Measurements from ENCODE around the gene AIMP1.

The AIMP1 gene

DNA sequence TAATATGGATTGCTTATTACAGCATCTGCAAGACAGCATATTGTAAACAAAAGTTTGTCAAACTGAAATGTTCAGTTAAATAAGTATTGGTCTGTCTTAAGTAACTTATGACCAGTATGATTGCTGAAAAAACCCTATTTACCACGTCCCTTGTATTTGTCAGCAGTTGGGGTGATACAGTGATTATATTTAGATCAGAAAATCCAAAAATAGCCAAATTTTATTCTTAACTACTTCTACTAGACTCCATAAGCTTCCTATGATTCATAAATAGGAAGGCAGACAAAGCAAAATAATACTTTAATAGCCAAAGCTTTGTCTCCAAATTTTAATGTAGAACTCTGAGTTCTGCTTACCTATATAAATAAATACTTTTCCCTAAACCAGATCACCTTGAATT lies 45.6 kb upstream of the AIMP1 start:
- H3K4me3 ChIP-seq (ENCODE audit: low read depth in 1 of 2, low read length in 2 of 2), result no peak overlapping the region
- H2AFZ ChIP-seq (ENCODE audit: low read depth, low read length), result no peak overlapping the region
- no peaks in the 10 kb centered on the region for H3K79me2 ChIP-seq (ENCODE audit: insufficient read depth, low read length)
- H3K27ac ChIP-seq (ENCODE audit: low read length), result no peak overlapping the region
- no peak for DNase-seq
- no peak overlapping the region for H3K9ac ChIP-seq (ENCODE audit: low read depth, low read length)
- ATAC-seq (ENCODE audit: insufficient read depth, low read depth), result no peak
- H3K4me1 ChIP-seq (ENCODE audit: insufficient read depth, low read length), result no peaks in the 10 kb centered on the region
- H3K9me3 ChIP-seq (ENCODE audit: insufficient read depth, low read length, severe bottlenecking), result no peaks in the 10 kb centered on the region
- no peak overlapping the region for H3K4me2 ChIP-seq (ENCODE audit: insufficient read depth, low read length)
- no peaks in the 10 kb centered on the region for H3K36me3 ChIP-seq (ENCODE audit: insufficient read depth, low read length)
- no peak for TF ChIP-seq EZH2 (IDR thresholded peaks at IDR 0.05; ENCODE audit: borderline replicate concordance, low read depth, low read length, severe bottlenecking)
- TF ChIP-seq, protein P1, sequence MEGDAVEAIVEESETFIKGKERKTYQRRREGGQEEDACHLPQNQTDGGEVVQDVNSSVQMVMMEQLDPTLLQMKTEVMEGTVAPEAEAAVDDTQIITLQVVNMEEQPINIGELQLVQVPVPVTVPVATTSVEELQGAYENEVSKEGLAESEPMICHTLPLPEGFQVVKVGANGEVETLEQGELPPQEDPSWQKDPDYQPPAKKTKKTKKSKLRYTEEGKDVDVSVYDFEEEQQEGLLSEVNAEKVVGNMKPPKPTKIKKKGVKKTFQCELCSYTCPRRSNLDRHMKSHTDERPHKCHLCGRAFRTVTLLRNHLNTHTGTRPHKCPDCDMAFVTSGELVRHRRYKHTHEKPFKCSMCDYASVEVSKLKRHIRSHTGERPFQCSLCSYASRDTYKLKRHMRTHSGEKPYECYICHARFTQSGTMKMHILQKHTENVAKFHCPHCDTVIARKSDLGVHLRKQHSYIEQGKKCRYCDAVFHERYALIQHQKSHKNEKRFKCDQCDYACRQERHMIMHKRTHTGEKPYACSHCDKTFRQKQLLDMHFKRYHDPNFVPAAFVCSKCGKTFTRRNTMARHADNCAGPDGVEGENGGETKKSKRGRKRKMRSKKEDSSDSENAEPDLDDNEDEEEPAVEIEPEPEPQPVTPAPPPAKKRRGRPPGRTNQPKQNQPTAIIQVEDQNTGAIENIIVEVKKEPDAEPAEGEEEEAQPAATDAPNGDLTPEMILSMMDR (IDR thresholded peaks at IDR 0.05; ENCODE audit: borderline replicate concordance, extremely low read depth, low read length, poor library complexity, severe bottlenecking), result no peak
- H3K27me3 ChIP-seq (ENCODE audit: insufficient read depth, low read length, poor library complexity), result no peaks in the 10 kb centered on the region
- H4K20me1 ChIP-seq (ENCODE audit: insufficient read depth, low read length), result no peaks in the 10 kb centered on the region

GRCh38 chr4:106273831-106274230 lies 42.5 kb upstream of the AIMP1 start:
- no peaks in the 10 kb centered on the region for H3K79me2 ChIP-seq (ENCODE audit: insufficient read depth, low read length)
- no peak overlapping the region for H3K9ac ChIP-seq (ENCODE audit: low read depth, low read length)
- no peaks in the 10 kb centered on the region for H3K9me3 ChIP-seq (ENCODE audit: insufficient read depth, low read length, severe bottlenecking)
- ATAC-seq (ENCODE audit: insufficient read depth, low read depth), result no peak
- no peak for DNase-seq
- H3K36me3 ChIP-seq (ENCODE audit: insufficient read depth, low read length), result no peaks in the 10 kb centered on the region
- TF ChIP-seq, protein P1 (IDR thresholded peaks at IDR 0.05; ENCODE audit: borderline replicate concordance, extremely low read depth, low read length, poor library complexity, severe bottlenecking), result no peak
- TF ChIP-seq EZH2 (IDR thresholded peaks at IDR 0.05; ENCODE audit: borderline replicate concordance, low read depth, low read length, severe bottlenecking), result no peak
- no peak overlapping the region for H3K4me2 ChIP-seq (ENCODE audit: insufficient read depth, low read length)
- no peaks in the 10 kb centered on the region for H4K20me1 ChIP-seq (ENCODE audit: insufficient read depth, low read length)
- no peak overlapping the region for H2AFZ ChIP-seq (ENCODE audit: low read depth, low read length)
- H3K4me3 ChIP-seq (ENCODE audit: low read depth in 1 of 2, low read length in 2 of 2), result no peak overlapping the region
- H3K27me3 ChIP-seq (ENCODE audit: insufficient read depth, low read length, poor library complexity), result no peaks in the 10 kb centered on the region
- H3K4me1 ChIP-seq (ENCODE audit: insufficient read depth, low read length), result no peaks in the 10 kb centered on the region
- H3K27ac ChIP-seq (ENCODE audit: low read length), result no peak overlapping the region

DNA sequence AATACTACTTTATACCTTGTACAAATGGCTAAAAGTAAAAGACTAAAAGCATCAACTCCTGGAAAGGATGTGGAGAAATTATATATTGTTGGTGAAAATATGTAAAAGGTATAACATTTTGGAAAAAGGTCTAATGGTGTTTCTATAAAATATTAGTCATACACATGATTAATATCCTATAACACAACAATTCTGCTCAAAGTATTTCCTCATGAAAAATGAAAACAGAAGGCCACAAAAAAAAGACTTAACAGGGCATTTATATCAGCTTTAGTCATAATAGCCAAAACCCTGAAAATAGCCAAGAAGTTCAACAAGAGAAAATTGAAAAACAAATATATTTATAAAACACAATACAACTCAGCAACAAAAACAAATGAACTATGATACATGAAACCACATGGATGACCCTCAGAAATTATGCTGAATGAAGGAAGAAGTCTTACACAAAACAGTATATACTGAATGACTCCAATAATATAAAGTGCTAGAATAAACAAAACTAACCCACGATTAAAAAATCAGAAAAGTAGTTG lies 39.1 kb upstream of the AIMP1 start:
- H3K27me3 ChIP-seq (ENCODE audit: insufficient read depth, low read length, poor library complexity), result no peaks in the 10 kb centered on the region
- ATAC-seq (ENCODE audit: insufficient read depth, low read depth) (no peak), DNase-seq (no peak)
- TF ChIP-seq, protein P1 (IDR thresholded peaks at IDR 0.05; ENCODE audit: borderline replicate concordance, extremely low read depth, low read length, poor library complexity, severe bottlenecking), result no peak
- TF ChIP-seq EZH2 (IDR thresholded peaks at IDR 0.05; ENCODE audit: borderline replicate concordance, low read depth, low read length, severe bottlenecking), result no peak
- H4K20me1 ChIP-seq (ENCODE audit: insufficient read depth, low read length), result no peaks in the 10 kb centered on the region
- no peaks in the 10 kb centered on the region for H3K4me1 ChIP-seq (ENCODE audit: insufficient read depth, low read length)
- H2AFZ ChIP-seq (ENCODE audit: low read depth, low read length), result no peak overlapping the region
- H3K9ac ChIP-seq (ENCODE audit: low read depth, low read length), result no peak overlapping the region
- H3K27ac ChIP-seq (ENCODE audit: low read length), result no peak overlapping the region
- H3K4me3 ChIP-seq (ENCODE audit: low read depth in 1 of 2, low read length in 2 of 2), result no peak overlapping the region
- H3K9me3 ChIP-seq (ENCODE audit: insufficient read depth, low read length, severe bottlenecking), result no peaks in the 10 kb centered on the region
- H3K79me2 ChIP-seq (ENCODE audit: insufficient read depth, low read length), result no peaks in the 10 kb centered on the region
- H3K4me2 ChIP-seq (ENCODE audit: insufficient read depth, low read length), result no peak overlapping the region
- H3K36me3 ChIP-seq (ENCODE audit: insufficient read depth, low read length), result no peaks in the 10 kb centered on the region

GRCh38 chr4:106284227-106284626 lies 32.1 kb upstream of the AIMP1 start:
- no peaks in the 10 kb centered on the region for H3K4me1 ChIP-seq (ENCODE audit: insufficient read depth, low read length)
- H3K4me2 ChIP-seq (ENCODE audit: insufficient read depth, low read length), result no peak overlapping the region
- H3K27ac ChIP-seq (ENCODE audit: low read length), result no peak overlapping the region
- H3K27me3 ChIP-seq (ENCODE audit: insufficient read depth, low read length, poor library complexity), result no peaks in the 10 kb centered on the region
- H4K20me1 ChIP-seq (ENCODE audit: insufficient read depth, low read length), result no peaks in the 10 kb centered on the region
- H3K36me3 ChIP-seq (ENCODE audit: insufficient read depth, low read length), result 0 out of 2 replicates have a peak, but pooled peaks cover 4% of the 10 kb centered on the region
- no peaks in the 10 kb centered on the region for H3K79me2 ChIP-seq (ENCODE audit: insufficient read depth, low read length)
- TF ChIP-seq, protein P1 (IDR thresholded peaks at IDR 0.05; ENCODE audit: borderline replicate concordance, extremely low read depth, low read length, poor library complexity, severe bottlenecking), result no peak
- no peak for TF ChIP-seq EZH2 (IDR thresholded peaks at IDR 0.05; ENCODE audit: borderline replicate concordance, low read depth, low read length, severe bottlenecking)
- H2AFZ ChIP-seq (ENCODE audit: low read depth, low read length), result no peak overlapping the region
- DNase-seq, result no peak
- no peaks in the 10 kb centered on the region for H3K9me3 ChIP-seq (ENCODE audit: insufficient read depth, low read length, severe bottlenecking)
- H3K9ac ChIP-seq (ENCODE audit: low read depth, low read length), result no peak overlapping the region
- ATAC-seq (ENCODE audit: insufficient read depth, low read depth), result no peak
- no peak overlapping the region for H3K4me3 ChIP-seq (ENCODE audit: low read depth in 1 of 2, low read length in 2 of 2)
